SIG-M5 treated with dmso at 0.1 percent for 504 hours (cell line): ENCODE data around the gene C19orf81.

Experiments used
- DNase-seq: peaks from one replicate; lab custom pipeline; 2025; ENCODE audit not compliant: unreplicated experiment; lab: John Stamatoyannopoulos, UW

Gene C19orf81

DNA sequence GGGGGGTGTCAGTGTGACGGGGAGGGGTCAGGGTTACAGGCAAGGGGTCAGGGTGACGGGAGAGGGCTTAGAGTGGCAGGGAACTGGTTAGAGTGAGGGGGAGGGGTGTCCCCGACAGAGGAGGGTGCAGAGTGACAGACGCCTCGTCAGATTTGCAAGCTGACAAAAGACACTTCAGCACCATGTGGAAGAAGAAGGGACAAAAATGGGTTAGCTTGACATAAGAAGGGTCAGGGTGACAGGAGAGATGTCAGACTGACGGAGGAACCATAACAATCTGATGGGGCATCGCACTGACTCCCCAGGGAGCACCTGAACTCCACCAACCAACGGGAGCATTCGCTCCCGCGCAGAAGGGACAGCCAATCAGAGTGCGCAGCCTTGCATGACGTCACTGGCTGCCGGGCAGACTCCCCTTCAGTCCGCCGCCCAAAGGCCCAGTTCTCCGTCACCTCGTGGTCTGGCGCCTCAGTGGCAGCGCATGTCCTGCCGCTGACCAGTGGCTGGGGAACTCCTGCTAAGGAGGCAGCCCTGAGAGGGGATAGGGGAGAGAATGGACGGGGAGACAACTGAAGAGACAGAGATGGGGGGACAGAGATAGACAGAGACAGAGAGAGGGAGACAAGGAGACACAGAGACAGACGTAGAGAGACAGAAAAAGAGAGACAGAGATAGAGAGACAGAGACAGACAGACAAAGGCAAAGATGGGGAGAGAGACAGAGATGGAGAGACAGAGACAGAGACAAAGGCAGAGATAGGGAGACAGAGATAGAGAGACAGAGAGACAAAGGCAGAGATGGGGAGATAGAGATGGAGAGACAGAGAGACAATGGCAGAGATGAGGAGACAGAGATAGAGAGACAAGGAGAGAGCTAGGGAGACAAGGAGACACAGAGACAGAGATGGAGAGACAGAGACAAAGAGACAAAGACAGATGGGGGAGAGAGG, 30.2 kb downstream of the C19orf81 start:
- DNase-seq: peak; percentile 65

DNA sequence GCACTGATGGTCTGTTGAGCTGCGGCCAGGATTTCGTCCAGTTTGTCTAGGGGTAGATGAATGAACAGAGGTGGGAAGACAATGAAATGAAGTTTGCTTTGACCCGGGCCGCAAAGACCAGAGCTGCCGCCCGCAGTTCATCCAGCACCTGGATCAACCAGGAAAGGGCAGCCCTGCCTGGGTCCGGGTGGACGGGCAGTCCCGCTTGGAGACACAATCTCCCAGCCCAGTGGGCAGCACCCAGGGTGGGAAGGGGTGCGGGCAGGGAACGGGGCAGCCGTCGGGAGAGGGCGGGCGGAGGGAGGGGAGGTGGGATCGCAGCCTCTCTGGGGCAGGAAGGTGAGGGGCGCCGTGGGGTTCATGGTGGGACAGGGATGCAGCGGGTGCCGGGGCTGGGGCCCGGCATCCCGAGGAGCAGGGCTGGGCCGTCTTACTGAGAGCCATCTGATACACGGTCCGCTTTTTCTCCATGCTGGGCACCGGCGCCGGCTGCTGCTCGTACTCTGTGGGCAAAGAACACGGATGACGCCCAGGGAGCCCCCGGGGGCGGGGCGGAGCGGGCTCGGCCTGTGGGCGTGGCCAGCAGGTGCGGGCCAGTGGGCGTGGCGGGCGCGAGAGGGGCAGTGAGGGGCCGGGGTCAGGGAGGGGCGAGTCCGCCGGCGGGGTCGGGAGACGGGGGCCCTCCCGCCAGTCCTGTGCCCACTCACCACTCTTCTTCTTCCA, 37.2 kb downstream of the C19orf81 start:
- DNase-seq: no peak

DNA sequence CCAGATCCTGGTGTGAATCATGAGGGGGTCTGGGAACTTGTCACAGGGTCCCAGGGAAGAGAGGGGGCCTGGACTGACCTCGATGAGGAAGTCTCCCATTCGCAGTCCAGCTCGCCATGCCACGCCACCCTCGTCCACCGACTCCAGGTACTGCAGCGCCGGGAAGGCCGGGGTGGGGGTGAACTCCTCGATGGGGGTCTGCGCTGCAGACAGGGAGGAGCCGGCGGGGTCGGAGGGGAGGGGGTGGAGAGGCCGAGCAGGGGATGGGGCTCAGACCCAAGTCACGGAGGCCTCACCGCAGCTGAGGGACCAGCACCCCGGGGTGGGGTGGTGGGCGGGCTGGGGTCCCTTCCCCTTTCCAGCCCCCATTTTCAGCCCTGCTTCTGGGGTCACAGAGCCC, 39.5 kb downstream of the C19orf81 start:
- no peak for DNase-seq

DNA sequence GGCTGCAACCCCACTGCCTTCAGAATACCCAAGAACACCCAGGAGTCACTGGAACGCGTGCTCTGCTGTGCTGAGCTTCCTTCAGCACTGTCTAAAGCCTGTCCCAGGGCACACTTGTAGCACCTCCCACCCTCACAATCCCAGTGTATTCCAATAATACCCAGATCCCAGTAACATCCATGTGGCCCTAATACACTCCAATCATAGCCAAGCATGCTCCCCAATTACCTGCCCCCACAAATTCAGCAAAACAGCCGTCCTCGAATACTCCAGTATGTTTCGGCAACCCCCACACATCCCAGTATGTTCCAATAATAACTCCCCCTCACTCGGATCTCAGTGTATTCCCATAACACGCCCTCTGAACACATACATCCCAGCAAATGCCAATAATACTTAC, 41.2 kb downstream of the C19orf81 start:
- no peak for DNase-seq

DNA sequence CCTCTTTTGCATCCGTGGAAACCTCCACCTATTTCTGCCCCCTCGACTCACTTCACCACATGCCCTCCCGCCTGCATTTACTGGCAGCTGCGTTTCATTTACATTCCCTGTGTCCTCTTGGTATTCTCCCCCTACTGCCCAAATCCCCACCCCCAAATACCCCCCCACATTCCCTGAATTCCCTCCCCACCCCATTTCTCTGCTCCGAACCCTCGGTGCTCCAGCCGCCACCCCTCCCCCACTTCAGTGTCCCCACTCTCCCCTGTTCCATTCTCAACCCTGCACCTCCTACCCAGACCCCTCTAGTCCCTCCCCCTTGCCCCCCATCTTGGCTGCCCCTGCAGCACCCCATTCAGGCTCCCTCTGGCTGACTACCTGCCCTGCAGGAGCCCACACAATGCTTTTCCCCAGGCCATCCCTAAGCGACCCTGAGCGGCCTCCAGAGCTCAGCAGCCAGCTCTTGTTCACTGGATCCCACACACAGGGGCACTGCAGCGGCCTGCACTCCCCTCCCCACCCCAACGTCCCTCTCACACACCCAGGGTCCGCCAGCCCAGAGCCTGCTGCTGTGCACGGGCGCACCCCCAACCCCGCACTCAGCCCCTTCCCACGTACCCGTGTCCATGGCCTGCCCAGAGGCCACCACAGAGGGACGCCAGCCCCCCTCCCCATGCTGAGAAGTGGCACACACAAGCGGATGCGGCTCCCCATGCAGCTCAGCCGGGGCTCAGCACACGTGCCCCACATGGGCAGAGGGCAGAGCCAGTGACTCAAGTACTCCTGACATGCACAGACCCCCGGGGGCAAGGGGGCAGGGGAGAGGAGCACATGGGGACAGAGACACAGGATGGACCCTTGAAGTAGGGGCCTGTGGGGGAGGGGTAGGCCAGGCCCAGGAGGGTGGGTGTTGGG, 44.1 kb downstream of the C19orf81 start:
- no peak for DNase-seq

DNA sequence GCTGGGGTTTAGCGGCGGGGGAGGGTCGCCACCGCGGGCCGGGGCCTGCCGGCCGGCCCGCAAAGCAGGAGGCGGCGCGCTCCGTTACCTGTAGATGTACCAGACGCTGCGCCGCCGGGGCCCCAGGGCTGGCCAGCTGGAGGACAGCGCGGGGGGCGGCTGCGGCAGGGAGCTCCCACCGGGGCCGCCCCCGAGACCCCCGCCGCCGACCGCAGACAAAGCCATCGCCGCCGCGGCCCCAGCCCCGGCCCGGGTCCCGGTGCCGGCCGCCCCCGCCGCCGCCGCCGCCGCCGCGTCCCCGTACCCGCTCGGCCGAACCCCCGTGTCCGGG, 45.5 kb downstream of the C19orf81 start:
- no peak for DNase-seq

DNA sequence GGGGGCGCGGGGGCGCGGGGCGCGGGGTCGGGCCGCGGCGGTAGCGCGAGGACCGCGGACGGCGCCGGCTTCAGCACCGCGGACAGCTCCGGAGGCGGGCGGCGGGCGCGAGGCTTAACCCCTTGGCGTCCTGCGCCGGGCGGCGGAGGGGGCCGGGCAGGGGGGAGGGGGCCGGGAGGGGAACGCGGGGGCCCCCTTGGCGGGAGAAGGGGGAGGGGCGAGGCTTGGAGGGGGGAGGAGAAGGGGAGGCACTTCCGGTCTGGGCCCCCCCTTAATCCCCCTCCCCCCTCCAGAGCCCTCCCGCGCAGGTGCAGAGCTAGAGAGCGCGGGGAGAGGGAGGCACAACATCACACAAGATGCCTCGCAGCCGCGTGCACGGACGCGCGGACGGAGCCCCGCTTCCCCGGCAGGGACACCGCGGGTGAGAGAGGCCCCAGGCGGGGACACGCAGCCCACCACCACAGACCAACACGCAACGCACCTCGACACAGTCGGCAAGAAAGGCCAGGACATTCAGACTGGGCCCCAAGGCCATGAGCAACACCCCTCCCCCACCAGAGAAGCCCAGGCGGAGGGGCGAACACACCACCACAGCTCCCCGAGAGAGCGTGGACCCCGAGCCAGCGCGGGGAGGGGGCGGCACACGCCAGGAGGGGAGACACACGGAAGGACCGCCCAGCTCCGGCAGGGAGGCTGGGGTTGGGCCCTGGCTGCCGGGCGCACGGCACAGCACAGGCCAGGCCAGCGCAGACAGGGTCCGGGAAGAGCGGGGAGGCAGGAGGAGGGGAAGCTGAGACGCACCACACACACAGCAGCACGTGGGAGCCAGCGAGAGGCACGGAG, 46.2 kb downstream of the C19orf81 start:
- no peak for DNase-seq

DNA sequence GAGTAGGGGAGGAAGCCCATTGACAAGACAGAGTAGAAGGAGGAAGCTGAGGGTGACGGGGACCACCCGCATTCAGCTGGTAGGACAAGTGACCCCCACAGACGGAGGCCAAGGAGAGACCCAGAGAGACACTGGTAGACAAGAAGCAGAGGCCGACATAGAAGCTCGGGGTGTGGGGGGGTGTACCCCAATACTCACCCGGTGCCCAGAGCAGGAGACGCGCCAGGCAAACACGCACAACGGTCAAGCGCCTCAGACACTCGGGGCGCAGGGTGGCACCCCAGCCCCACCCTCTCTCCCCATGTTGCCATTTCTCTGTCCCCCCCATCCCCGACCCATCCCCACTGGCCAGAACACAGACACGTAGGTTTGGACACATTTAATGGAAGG, 46.8 kb downstream of the C19orf81 start:
- no peak for DNase-seq

DNA sequence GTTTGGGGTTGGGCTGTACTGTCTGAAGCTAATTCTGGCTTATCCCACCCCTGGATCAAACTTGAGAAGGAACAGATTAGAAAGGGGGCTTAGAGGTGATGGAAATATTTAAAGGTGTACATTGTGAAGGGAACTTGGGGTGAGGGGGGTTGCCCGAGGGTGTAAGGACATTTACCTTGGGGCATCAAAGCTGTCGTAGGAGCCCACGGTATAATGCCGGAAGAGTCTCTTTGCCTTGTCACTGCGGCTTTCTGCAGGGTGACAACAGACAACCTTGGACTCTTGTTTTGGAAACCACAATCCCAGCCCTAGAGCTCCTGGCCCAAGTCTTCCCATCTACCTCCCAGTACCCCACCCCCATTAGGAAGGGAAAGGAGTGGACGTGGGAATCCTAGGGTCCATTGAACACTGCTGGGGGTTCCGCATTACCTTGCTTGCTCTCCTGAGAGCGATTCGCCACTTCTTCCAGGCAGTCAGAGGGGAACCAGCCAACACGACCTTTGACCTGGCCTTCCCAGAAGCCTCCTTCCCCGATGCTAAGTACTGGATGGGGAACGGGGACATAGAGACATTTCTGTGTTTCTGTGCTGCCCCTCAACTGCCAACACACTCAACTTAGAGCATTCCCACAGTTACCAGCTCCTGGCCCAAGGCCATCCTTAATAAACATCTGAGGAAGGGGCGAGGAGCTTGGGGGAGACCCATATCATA, 48.3 kb downstream of the C19orf81 start:
- no peak for DNase-seq

DNA sequence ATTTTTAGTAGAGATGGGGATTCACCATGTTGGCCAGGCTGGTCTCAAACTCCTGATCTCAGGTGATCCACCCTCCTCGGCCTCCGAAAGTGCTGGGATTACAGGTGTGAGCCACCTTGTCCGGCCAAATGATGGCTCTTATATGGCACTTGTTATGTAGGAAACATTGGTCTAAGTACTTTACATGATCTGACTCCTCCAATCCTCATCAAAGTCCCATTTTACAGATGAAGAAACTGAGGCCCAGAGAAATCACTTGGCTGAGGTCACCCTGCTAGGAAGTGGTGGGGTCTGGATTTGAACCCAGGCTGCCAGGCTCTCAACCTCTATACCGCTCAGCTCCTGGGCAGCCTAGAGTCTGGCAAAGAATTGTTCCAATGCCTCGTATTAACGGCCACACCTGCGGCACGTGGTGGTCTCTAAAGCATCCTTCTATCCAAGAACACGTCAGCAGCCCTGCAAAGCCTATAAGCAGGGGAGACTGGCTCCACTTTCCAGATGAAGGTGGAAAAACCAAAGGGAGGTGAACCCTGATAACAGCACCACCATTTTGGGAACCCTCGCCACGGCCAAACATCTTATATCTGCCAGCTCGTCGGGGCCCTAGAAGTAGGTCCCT, 52.2 kb downstream of the C19orf81 start:
- no peak for DNase-seq

DNA sequence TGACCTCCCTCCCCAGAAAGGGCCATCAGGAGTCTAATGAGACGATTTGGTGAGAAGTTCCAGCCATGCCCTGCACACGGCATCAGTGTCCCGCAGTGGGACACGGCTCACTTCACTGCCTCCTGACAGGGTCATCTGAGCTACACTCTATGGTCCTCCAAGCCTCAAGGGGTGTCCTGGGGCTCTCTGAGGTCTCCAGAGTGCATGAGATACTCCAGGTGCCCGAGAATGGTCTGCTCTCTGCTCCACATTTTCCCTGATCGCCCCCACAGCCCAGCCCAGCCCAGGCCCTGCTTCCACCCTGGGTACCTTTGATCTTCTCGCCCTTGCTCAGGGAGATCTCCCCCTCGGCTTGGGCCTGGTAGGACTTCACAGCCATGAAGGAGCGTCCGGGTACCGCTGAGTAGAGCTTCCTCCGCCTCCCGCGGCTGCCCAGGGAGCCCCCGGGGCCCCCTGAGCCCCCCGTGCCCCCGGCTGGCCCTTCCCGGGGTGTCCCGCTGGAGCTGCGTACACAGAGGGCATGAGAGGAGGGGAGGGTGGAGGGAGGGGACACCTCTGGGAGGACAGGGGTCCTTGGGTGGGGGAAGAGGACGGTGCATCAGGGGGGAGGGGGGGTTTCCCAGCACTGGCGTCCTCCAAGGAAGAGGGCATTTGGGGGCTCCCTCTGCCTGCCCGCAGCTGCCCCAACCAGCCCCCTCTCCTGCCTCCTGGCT, 53.1 kb downstream of the C19orf81 start:
- no peak for DNase-seq

DNA sequence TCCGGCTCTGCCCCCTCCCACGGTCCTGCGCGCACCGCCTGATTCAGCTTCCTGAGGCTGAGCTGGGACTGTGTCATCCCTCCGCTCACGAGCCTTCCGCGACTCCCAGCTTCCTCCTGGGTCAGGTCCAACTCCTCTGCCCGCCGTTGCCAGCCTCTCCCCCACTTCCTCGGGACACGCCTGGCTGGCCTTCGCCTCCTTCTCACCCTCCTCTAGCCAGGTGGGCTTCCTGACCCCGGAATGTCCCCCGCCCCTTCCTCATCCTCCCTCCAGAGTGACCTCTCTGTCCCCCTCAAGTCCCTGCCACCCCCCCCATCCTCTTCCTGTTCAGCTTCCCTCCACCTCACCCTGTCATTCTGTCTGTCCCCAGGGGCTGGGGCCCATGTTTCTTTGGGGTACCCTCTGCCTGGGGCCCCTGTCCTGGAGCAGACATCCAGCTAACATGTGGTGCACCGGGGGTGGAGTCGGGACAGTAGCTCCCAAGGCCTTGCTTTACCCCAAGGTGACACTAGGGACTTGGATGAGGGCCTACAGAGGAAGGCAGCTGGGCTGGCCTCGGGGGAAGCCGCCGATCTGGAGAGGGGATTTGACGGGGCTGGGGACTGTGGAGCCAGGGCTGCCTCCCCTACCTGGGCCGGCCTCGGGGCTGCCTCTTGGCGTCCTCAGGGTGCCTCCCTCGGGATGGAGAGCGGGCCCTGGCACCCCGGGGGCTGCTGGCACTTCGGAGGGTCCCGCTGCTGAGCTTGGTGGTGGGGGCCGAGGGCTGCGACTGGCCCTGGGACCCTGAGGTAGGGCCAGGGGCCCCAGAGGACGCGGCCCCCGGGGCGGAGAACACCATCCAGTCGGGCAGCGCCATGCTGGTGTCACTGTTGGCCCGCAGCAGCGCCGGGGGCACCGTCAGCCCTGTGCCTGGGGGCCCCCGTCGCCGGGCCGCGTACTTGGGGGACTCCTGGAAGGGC, 53.9 kb downstream of the C19orf81 start:
- DNase-seq: no peak

DNA sequence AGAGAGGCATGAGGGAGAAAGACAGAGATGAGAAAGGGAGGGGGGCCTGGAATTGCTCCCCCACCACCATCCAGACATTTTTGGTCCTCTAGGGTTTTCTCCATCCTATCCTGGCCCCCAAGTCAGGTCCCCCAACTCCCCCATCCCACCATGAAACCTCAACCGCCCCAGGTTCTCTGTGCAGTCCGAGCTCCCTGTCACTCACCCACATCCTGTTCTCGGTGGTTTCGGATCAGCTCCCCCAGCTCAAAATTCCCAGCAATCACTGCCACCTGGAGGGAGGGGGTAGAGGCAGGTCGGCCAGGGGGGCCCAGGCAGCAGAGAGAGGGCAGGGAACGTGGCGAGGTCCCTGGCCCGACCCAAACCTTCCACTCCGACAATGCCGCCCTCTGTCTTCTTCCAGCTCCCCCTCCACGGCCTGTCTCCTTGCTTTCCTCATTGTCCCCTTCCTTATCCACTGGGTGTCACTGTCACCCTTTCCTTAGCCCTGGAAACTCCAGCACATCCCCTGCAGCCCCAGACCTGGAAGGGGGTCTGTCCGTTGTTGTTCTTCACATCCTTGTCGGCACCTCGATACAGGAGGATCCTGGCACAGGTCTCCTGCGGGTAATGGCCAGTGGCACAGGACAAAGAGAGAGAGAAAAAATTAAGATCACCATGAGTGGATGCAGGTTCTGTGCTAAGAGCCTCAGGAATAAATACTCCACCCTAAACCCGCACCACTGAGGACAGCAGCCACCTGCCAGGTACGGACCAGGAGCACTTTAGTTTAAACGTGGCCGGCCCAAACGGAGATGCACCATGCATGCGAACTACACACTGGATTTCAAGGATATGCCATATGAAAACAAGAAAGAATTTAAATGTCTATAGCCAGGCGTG, 54.9 kb downstream of the C19orf81 start:
- no peak for DNase-seq

DNA sequence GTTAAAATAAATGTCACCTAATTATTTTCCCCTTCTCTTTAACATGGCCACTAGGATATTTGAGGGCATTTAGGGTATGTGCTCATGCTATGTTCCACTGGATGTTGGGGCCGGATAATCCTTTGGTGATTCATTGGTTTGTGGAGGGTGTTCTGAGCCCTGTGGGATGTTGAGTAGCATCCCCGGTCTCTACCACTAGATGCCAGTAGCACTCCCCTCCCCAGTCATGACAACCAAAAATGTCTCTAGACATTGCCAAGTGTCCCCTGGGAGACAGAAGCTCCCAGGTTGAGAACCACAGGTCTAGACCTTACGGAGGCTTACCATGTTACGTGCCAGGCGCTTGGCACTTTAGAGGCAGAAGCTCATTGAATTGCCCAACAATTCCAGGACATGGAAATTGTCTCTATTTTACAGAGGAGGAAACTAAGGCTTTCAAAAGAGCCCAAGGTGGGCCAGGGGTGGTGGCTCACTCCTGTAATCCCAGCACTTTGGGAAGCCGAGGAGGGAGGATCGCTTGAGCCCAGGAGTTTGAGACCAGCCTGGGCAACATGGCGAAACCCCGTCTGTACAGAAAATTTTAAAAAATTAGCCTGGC, 56.3 kb downstream of the C19orf81 start:
- DNase-seq: peak; percentile 75

DNA sequence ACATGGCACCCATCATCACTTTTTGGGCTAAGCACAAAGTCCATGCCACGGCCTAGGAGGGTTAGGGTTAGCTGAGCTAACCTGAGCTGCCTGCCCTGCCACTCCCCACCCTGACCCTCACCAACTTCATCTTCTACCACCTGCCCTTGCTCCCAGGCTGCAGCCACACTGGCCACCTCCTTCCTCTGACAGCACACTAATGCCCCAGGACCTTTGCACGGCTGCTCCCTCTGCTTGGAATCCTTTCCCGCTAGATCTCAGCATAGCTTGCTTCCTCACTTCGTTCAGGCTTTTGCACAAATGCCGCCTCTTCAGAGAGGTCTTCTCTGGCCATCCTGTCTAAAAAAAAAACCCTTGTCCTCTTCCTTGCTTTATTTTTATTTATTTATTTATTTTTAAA, 57.1 kb downstream of the C19orf81 start:
- no peak for DNase-seq

DNA sequence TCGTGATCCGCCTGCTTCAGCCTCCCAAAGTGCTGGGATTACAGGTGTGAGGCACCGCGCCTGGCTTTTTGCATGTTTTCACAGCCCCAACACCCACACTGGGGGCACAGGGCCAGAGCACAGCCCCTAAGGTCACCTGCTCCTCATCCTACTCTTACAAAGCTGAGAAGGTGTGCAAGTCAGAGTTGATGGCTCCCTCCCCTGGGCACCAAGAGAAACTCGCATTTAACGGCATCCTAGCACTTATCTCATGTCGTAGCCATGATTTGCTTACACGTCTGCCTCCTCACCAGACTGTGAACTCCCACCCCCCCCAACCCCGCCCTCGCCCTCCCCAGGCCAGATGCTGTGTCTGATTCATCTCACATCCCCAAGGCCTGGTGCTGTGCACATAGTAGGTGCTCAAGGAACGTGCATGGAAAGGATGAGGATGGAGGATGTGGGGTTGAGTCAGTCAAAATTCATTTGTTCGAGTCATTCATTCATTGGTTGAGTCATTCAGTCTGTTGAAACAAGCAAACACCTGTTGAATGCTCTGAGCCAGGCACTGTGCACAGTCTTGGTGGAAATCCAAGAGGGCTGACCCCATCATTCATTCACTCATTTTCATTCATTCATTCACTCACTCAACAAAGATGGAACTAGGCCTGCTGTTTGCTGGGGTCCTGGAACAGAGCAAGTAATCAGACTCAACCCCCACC, 59.1 kb downstream of the C19orf81 start:
- no peak for DNase-seq
